Stimulated activated CD4-positive, alpha-beta T cell treated with anti-CD3 and anti-CD28 coated beads, TNF-alpha, amount 100 ng/mL, for 4 hours (primary cell): ENCODE results near the gene PADI4.

Source experiments
- DNase-seq, 3 experiments: peaks; one replicate each; pipeline ENCODE4 v3.0.0-alpha.2; 2020; ENCODE audit warnings: low read depth in 3 of 3

Gene PADI4

GRCh38 chr1:17350083-17350482 lies 42.1 kb downstream of the PADI4 start:
- no peak for DNase-seq

- no peak for DNase-seq
Observed at GRCh38 chr1:17350928-17351446, 43.0 kb downstream of the PADI4 start.

- no peak for DNase-seq
Observed at GRCh38 chr1:17351598-17352324, 43.8 kb downstream of the PADI4 start.

GRCh38 chr1:17352419-17352909 lies 44.5 kb downstream of the PADI4 start:
- DNase-seq = no peak

- no peak for DNase-seq
Observed at GRCh38 chr1:17355898-17356297, 47.9 kb downstream of the PADI4 start.

GRCh38 chr1:17356387-17357026 lies 48.5 kb downstream of the PADI4 start:
- DNase-seq = no peak

GRCh38 chr1:17358557-17358956 lies 50.6 kb downstream of the PADI4 start:
- no peak for DNase-seq

- DNase-seq = no peak
Observed at GRCh38 chr1:17359031-17359430, 51.0 kb downstream of the PADI4 start.

GRCh38 chr1:17359808-17360207 lies 51.8 kb downstream of the PADI4 start:
- no peak for DNase-seq

- no peak for DNase-seq
Observed at GRCh38 chr1:17360272-17360956, 52.4 kb downstream of the PADI4 start.

- DNase-seq = no peak
Observed at GRCh38 chr1:17361687-17362086, 53.7 kb downstream of the PADI4 start.

- no peak for DNase-seq
Observed at GRCh38 chr1:17363351-17363750, 55.4 kb downstream of the PADI4 start.

- DNase-seq = no peak
Observed at GRCh38 chr1:17363771-17364170, 55.8 kb downstream of the PADI4 start.

- no peak for DNase-seq
Observed at GRCh38 chr1:17365293-17365692, 57.3 kb downstream of the PADI4 start.

- DNase-seq = no peak
Observed at GRCh38 chr1:17369466-17369865, 61.5 kb downstream of the PADI4 start.

GRCh38 chr1:17370618-17371017 lies 62.6 kb downstream of the PADI4 start:
- no peak for DNase-seq

GRCh38 chr1:17371896-17372295 lies 63.9 kb downstream of the PADI4 start, which contains the start of gene PADI6:
TSS of gene PADI6 (plus strand) at chr1:17372196. CDS start at chr1:17372246, 50 bp downstream.
- DNase-seq = no peak

GRCh38 chr1:17372955-17373354 lies 65.0 kb downstream of the PADI4 start:
- DNase-seq = no peak

GRCh38 chr1:17375651-17376050 lies 67.7 kb downstream of the PADI4 start:
- DNase-seq = no peak

GRCh38 chr1:17377325-17377953 lies 69.4 kb downstream of the PADI4 start:
- no peak for DNase-seq

GRCh38 chr1:17381161-17381560 lies 73.2 kb downstream of the PADI4 start:
- DNase-seq = no peak

GRCh38 chr1:17392199-17392740 lies 84.3 kb downstream of the PADI4 start:
- no peak for DNase-seq
